K562 (cell line): ENCODE data around the gene SLC5A2. TPM values are rescaled to one million over a fixed set of nuclear protein-coding genes. Genes with fewer than 3 reads are reported as not detected.
A peak's percentile ranks its signal among the peaks of the same experiment; 100 is the strongest.

Experiments used
- ATAC-seq: fragments of 200-7000 bp; cut with Tn5 transposase; 3 replicates; pipeline ENCODE4 v1.9.1; 2020; ENCODE audit warnings: moderate library complexity
- BruUV-seq: library from RNA; stranded (reverse); fragments of 400-500 nt; replicated peaks from 2 replicates; lab custom pipeline; 2021; lab: Mats Ljungman, UMichigan
- CTCF ChIA-PET: fragments of 300-600 bp; formaldehyde crosslinking; extraction: SDS; loops from one replicate; lab custom pipeline; 2021; ENCODE audit warnings: low intra/inter-chr PET ratio; lab: Yijun Ruan, JAX
- POLR2A ChIA-PET: fragments of 300-600, 350-650 bp; sonication (Branson Sonifier 250); formaldehyde crosslinking; extraction: SDS; loops from one replicate; lab custom pipeline; 2021; ENCODE audit warnings: antibody characterized with exemption, inconsistent platforms; lab: Yijun Ruan, JAX
- DNase-seq, 4 experiments: peaks; one replicate each; pipeline versions ENCODE4 v3.0.0 to v3.0.0-alpha.2; 2011 to 2018; ENCODE audit warnings: low spot score in 3 of 4, mixed read lengths in 3 of 4; ENCODE audit errors: extremely low read depth in 1 of 4
- FAIRE-seq: peaks from 2 replicates; lab custom pipeline; 2011; peaks lifted over from hg19 to GRCh38; lab: Jason Lieb, UNC
- H2AFZ ChIP-seq: 2 replicates; pipeline ENCODE4 v1.6.0; 2011; ENCODE audit warnings: low read depth, low read length, control low read depth, inconsistent platforms
- H3K27ac ChIP-seq: fragments of 200-600 bp; 3 replicates; pipeline ENCODE4 v1.8.0; 2011; ENCODE audit warnings: low read depth, mild to moderate bottlenecking, control low read depth, inconsistent platforms, low read length, moderate library complexity, mixed read lengths; ENCODE audit errors: extremely low read depth
- H3K27me3 ChIP-seq, 2 experiments: fragments of 300-600 bp in 1 of 2; 2 replicates in 1 of 2; 3 replicates in 1 of 2; pipeline versions ENCODE4 v1.6.0 to v1.8.0; 2011; ENCODE audit warnings: inconsistent platforms in 2 of 2, low read length in 2 of 2, mild to moderate bottlenecking in 1 of 2, mixed read lengths in 1 of 2, moderate library complexity in 1 of 2; ENCODE audit not compliant: control insufficient read depth in 2 of 2, insufficient read depth in 2 of 2
- H3K36me3 ChIP-seq: fragments of 300-600 bp; 3 replicates; pipeline ENCODE4 v1.8.0; 2011; ENCODE audit warnings: mild to moderate bottlenecking, low read length, inconsistent platforms; ENCODE audit not compliant: control insufficient read depth, insufficient read depth
- H3K4me1 ChIP-seq, 2 experiments: fragments of 200-600 bp in 1 of 2; replicated peaks in 1 of 2; 2 replicates in 1 of 2; 3 replicates in 1 of 2; pipeline versions ENCODE4 v1.5.1 to v1.8.0; 2011; ENCODE audit warnings: inconsistent platforms in 2 of 2, low read length in 2 of 2, mild to moderate bottlenecking in 1 of 2, mixed read lengths in 1 of 2, moderate library complexity in 1 of 2; ENCODE audit not compliant: control insufficient read depth in 2 of 2, insufficient read depth in 2 of 2
- H3K4me2 ChIP-seq: 2 replicates; pipeline ENCODE4 v1.6.1; 2011; ENCODE audit warnings: low read length, control low read depth, inconsistent platforms, mixed read lengths; ENCODE audit not compliant: insufficient read depth
- H3K4me3 ChIP-seq: fragments of 200-600 bp; sonication (generic), shearing (Covaris generic); 2 replicates; pipeline ENCODE4 v1.5.1; 2016; ENCODE audit warnings: control low read depth, inconsistent platforms
- H3K79me2 ChIP-seq: fragments of 200-600 bp; 3 replicates; pipeline ENCODE4 v1.8.0; 2011; ENCODE audit warnings: low read length, inconsistent platforms; ENCODE audit not compliant: control insufficient read depth, insufficient read depth
- H3K9ac ChIP-seq, 2 experiments: 2 replicates each; pipeline versions ENCODE4 v1.6.0 to v1.6.1; 2011; ENCODE audit warnings: low read depth in 2 of 2, low read length in 2 of 2, control low read depth in 1 of 2, inconsistent platforms in 1 of 2, mild to moderate bottlenecking in 1 of 2, mixed read lengths in 1 of 2; ENCODE audit not compliant: insufficient read depth in 1 of 2
- H3K9me1 ChIP-seq: one replicate; pipeline ENCODE4 v1.6.0; 2011; ENCODE audit warnings: inconsistent platforms, mild to moderate bottlenecking, low read length, moderate library complexity; ENCODE audit not compliant: control insufficient read depth, insufficient read depth
- H3K9me3 ChIP-seq: replicated peaks from 2 replicates; pipeline ENCODE4 v1.5.1; 2011; ENCODE audit warnings: low read depth, low read length, inconsistent platforms; ENCODE audit not compliant: control insufficient read depth, insufficient read depth
- H4K20me1 ChIP-seq: replicated peaks from 2 replicates; pipeline ENCODE4 v1.6.1; 2011; ENCODE audit warnings: low read length, inconsistent platforms, mixed read lengths; ENCODE audit not compliant: control insufficient read depth, insufficient read depth
- ARID2 ChIP-seq: fragments of 450-650 bp; IDR thresholded peaks from 2 replicates; pipeline ENCODE4 v1.6.1; 2017; ENCODE audit warnings: antibody characterized with exemption, mild to moderate bottlenecking
- BRD9 ChIP-seq: fragments of 450-650 bp; IDR thresholded peaks from 2 replicates; pipeline ENCODE4 v1.6.1; 2018; ENCODE audit warnings: low read depth; ENCODE audit not compliant: partially characterized antibody
- CHD1 ChIP-seq: fragments of 200-600 bp; sonication (generic); IDR thresholded peaks from one replicate; pipeline ENCODE4 v1.6.1; 2012; ENCODE audit warnings: mild to moderate bottlenecking, moderate library complexity, low read length, inconsistent platforms
- E2F3 ChIP-seq: fragments of 250-450 bp; sonication (Bioruptor Pico); IDR thresholded peaks from 2 replicates; pipeline ENCODE4 v1.4.0; 2020; ENCODE audit warnings: mild to moderate bottlenecking
- MCM5 ChIP-seq: fragments of 450-650 bp; IDR thresholded peaks from 2 replicates; pipeline ENCODE4 v1.6.1; 2016; ENCODE audit warnings: low read depth
- NFRKB ChIP-seq: fragments of 450-650 bp; IDR thresholded peaks from 2 replicates; pipeline ENCODE4 v1.6.1; 2016; ENCODE audit warnings: low read depth
- SIN3A ChIP-seq, 2 experiments: fragments of 150-350 bp in 1 of 2; IDR thresholded peaks; 2 replicates each; pipeline ENCODE4 v1.6.1; 2011 to 2016; ENCODE audit warnings: borderline replicate concordance in 2 of 2, low read depth in 2 of 2, low read length in 2 of 2, mild to moderate bottlenecking in 2 of 2, moderate library complexity in 2 of 2; ENCODE audit not compliant: control insufficient read depth in 1 of 2
- WGBS: fragments of 100-300 bp; shearing (Covaris generic); methylation state at CpG from one replicate; pipeline ENCODE4 v1.1.6; 2016; ENCODE audit warnings: low coverage, mixed read lengths; ENCODE audit not compliant: insufficient coverage; ENCODE audit errors: missing lambda C conversion rate; 5-methylcytosine and 5-hydroxymethylcytosine counted together
- in situ Hi-C: fragments of 300-500 bp; cut with MboI; formaldehyde crosslinking; loops from 4 replicates; pipeline ENCODE4 v1.15.0; 2018; ENCODE audit warnings: inconsistent platforms, mixed read lengths
- intact Hi-C: fragments of 100-400 bp; cut with micrococcal nuclease; formaldehyde crosslinking; loops from 2 replicates; pipeline ENCODE4 v1.14.2; 2022
- polyA plus RNA-seq, 8 experiments: library from polyadenylated mRNA; depleted of rRNA in 4 of 8; stranded (reverse) in 5 of 8; unstranded in 3 of 8; fragments of >200 nt; fragmentation: Nextera tagmentation in 2 of 8; fragmentation: Illumina TruSeq in 1 of 8; extraction: Ambion mirVana in 2 of 8; extraction: Trizol in 1 of 8; gene quantifications; 2 replicates each; pipeline versions ENCODE4 v1.2.1 to v1.2.3, GENCODE V29; 2011 to 2014; ENCODE audit warnings: inconsistent platforms in 1 of 8, missing spikeins in 1 of 8
- total RNA-seq, 7 experiments: library from RNA; depleted of rRNA in 6 of 7; stranded (reverse); fragments of >200 nt in 6 of 7; fragmentation: Illumina TruSeq in 2 of 7; extraction: Trizol in 2 of 7; gene quantifications; 2 replicates each; pipeline versions ENCODE4 v1.2.1 to v1.2.3, GENCODE V29; 2011 to 2021; ENCODE audit warnings: low replicate concordance in 1 of 7

The SLC5A2 gene
- total and polyA plus RNA-seq, 9 of the 15 experiments (the other 6 are each of a cell fraction or from before 2014, with no cell fraction given) = 0.07 to 2.7 (median 2.2) TPM; not detected in 6

- peak in 1 of 2 experiments; percentile 9; a peak in 1 of 4 replicates for TF ChIP-seq SIN3A (IDR thresholded peaks at IDR 0.05; ENCODE audit: borderline replicate concordance in 2 of 2, control insufficient read depth in 1 of 2, low read depth in 2 of 2, low read length in 2 of 2)
- peak; percentile 52 for TF ChIP-seq CHD1
- no peak for TF ChIP-seq E2F3 (CRISPR knock-in tag)
- TF ChIP-seq BRD9 = peak; percentile 7
- peak; percentile 71; the same call in 1 of the 2 replicates for TF ChIP-seq NFRKB
Observed at GRCh38 chr16:31508706-31509195, 25.8 kb downstream of the SLC5A2 start (continued).

DNA sequence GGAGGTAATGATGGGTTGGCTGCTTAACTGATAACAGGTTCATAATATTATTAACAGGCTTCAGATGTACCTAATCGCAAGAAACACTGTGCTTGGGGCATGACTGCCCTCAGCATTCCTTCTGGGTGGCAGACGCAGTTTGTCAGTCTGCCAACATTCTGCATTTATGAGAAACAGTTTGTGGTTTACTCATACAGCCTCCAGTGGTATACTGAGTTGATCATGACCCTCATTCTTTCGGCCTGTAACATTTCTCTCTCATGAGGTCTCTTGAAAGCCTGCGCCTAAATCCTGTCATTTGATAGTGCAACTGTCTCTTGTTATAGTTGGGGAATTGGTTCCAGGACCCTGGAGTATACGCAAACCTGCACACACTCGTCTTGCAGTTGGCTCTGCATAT, 30.2 kb downstream of the SLC5A2 start:
- in situ Hi-C loops (no loop called here), intact Hi-C loops (no loop called here)
- ChIA-PET POLR2A (interaction anchor here (0.6 kb wide), 1 partner anchor 38 kb away, joined by 3 read pairs; no protein-coding TSS in a partner anchor), CTCF (no interaction called here)
- BruUV-seq = no TSS peak
- H3K36me3 ChIP-seq = no peaks in the 10 kb centered on the region; the same call in 2 of the 3 replicates
- H3K9ac ChIP-seq = no peak overlapping the region
- DNase-seq = no peak
- H4K20me1 ChIP-seq = no peaks in the 10 kb centered on the region
- H3K4me3 ChIP-seq = no peak overlapping the region
- H2AFZ ChIP-seq = no peak overlapping the region
- peaks cover 19% of the 10 kb centered on the region for H3K79me2 ChIP-seq
- H3K27me3 ChIP-seq = no peaks in the 10 kb centered on the region
- no peak for ATAC-seq
- H3K4me1 ChIP-seq = peaks cover 7 to 11% of the 10 kb centered on the region in 2 experiments; a peak in 3 of 5 replicates
- TF ChIP-seq ARID2 = no peak
- no peak for TF ChIP-seq MCM5
- H3K4me2 ChIP-seq = no peak overlapping the region
- no peak overlapping the region for H3K27ac ChIP-seq
- 52% methylated on average over 6 of the region's 6 CpGs for WGBS
- H3K9me3 ChIP-seq = peaks cover 5% of the 10 kb centered on the region; the same call in 1 of the 2 replicates
- no peaks in the 10 kb centered on the region for H3K9me1 ChIP-seq
- FAIRE-seq = no peak
